K562 (cell line): ENCODE measurements around the gene HOXC5. TPM values are rescaled to one million over a fixed set of nuclear protein-coding genes. Genes with fewer than 3 reads are reported as not detected.

Experiments
- BMI1 ChIP-seq: fragments of 150-350 bp; IDR thresholded peaks from 2 replicates; pipeline ENCODE4 v1.6.1; 2014; ENCODE audit warnings: low read length
- BRD9 ChIP-seq: fragments of 450-650 bp; IDR thresholded peaks from 2 replicates; pipeline ENCODE4 v1.6.1; 2018; ENCODE audit warnings: low read depth; ENCODE audit not compliant: partially characterized antibody
- CHD2 ChIP-seq: IDR thresholded peaks from 2 replicates; pipeline ENCODE4 v1.6.1; 2011; ENCODE audit warnings: low read depth, low read length
- CUX1 ChIP-seq: fragments of 200-800 bp; sonication (Bioruptor generic); IDR thresholded peaks from 2 replicates; pipeline ENCODE4 v1.6.1; 2016; ENCODE audit warnings: missing genetic modification characterization, missing compliant biosample characterization
- DLX4 ChIP-seq: fragments of 250-450 bp; sonication (Bioruptor Pico); IDR thresholded peaks from 2 replicates; pipeline ENCODE4 v1.6.1; 2021; ENCODE audit warnings: mild to moderate bottlenecking
- FOS ChIP-seq: IDR thresholded peaks from 3 replicates; pipeline ENCODE4 v1.6.1; 2011; ENCODE audit not compliant: insufficient read length; ENCODE audit errors: extremely low read depth
- NFE2 ChIP-seq: IDR thresholded peaks from 2 replicates; pipeline ENCODE4 v1.6.1; 2014; ENCODE audit warnings: antibody characterized with exemption, low read depth
- NR2F6 ChIP-seq: fragments of 450-650 bp; formaldehyde crosslinking; IDR thresholded peaks from 2 replicates; pipeline ENCODE4 v1.4.0; 2020; ENCODE audit warnings: mild to moderate bottlenecking
- RCOR1 ChIP-seq, 2 experiments: IDR thresholded peaks; 2 replicates each; pipeline ENCODE4 v1.6.1; 2012; ENCODE audit warnings: low read depth in 2 of 2, low read length in 2 of 2, borderline replicate concordance in 1 of 2, improper control_type of control experiment in 1 of 2
- SAP30 ChIP-seq: fragments of 200-600 bp; sonication (generic); IDR thresholded peaks from 2 replicates; pipeline ENCODE4 v1.6.1; 2012; ENCODE audit warnings: borderline replicate concordance, low read depth, mild to moderate bottlenecking, moderate library complexity, low read length, control low read depth, inconsistent platforms; ENCODE audit not compliant: insufficient read depth, poor library complexity, severe bottlenecking
- UBTF ChIP-seq, 2 experiments: IDR thresholded peaks; 2 replicates each; pipeline ENCODE4 v1.6.1; 2012; ENCODE audit warnings: improper control_type of control experiment in 2 of 2, low read depth in 2 of 2, low read length in 2 of 2, borderline replicate concordance in 1 of 2
- YBX1 ChIP-seq: fragments of 450-650 bp; IDR thresholded peaks from 2 replicates; pipeline ENCODE4 v1.7.1; 2016; ENCODE audit warnings: mild to moderate bottlenecking
- ZBTB34 ChIP-seq: fragments of 250-450 bp; sonication (Bioruptor Pico); IDR thresholded peaks from 2 replicates; pipeline ENCODE4 v1.8.0; 2021; ENCODE audit warnings: mild to moderate bottlenecking, moderate library complexity
- ZBTB7A ChIP-seq: IDR thresholded peaks from 2 replicates; pipeline ENCODE4 v1.6.1; 2011; ENCODE audit warnings: low read depth, mild to moderate bottlenecking, low read length, moderate library complexity, borderline replicate concordance; ENCODE audit not compliant: control insufficient read depth
- ZKSCAN3 ChIP-seq: fragments of 250-450 bp; sonication (Bioruptor Pico); IDR thresholded peaks from 2 replicates; pipeline ENCODE4 v1.4.0; 2020
- ZNF639 ChIP-seq, 2 experiments: fragments of 200-800 bp in 1 of 2; sonication (Bioruptor generic) in 1 of 2; sonication (generic) in 1 of 2; formaldehyde crosslinking in 1 of 2; IDR thresholded peaks in 1 of 2; conservative IDR thresholded peaks in 1 of 2; 2 replicates each; pipeline versions ENCODE4 v1.5.0 to v1.6.1; 2016 to 2020; ENCODE audit warnings: missing compliant biosample characterization in 1 of 2, missing genetic modification characterization in 1 of 2, missing genetic modification reagents in 1 of 2
- ZNF77 ChIP-seq: fragments of 250-450 bp; sonication (Bioruptor Pico); IDR thresholded peaks from 2 replicates; pipeline ENCODE4 v1.5.0; 2020
- polyA plus RNA-seq, 8 experiments: library from polyadenylated mRNA; depleted of rRNA in 4 of 8; stranded (reverse) in 5 of 8; unstranded in 3 of 8; fragments of >200 nt; fragmentation: Nextera tagmentation in 2 of 8; fragmentation: Illumina TruSeq in 1 of 8; extraction: Ambion mirVana in 2 of 8; extraction: Trizol in 1 of 8; gene quantifications; 2 replicates each; pipeline versions ENCODE4 v1.2.1 to v1.2.3, GENCODE V29; 2011 to 2014; ENCODE audit warnings: inconsistent platforms in 1 of 8, missing spikeins in 1 of 8
- total RNA-seq, 7 experiments: library from RNA; depleted of rRNA in 6 of 7; stranded (reverse); fragments of >200 nt in 6 of 7; fragmentation: Illumina TruSeq in 2 of 7; extraction: Trizol in 2 of 7; gene quantifications; 2 replicates each; pipeline versions ENCODE4 v1.2.1 to v1.2.3, GENCODE V29; 2011 to 2021; ENCODE audit warnings: low replicate concordance in 1 of 7

HOXC5 gene
- total and polyA plus RNA-seq, 9 of the 15 experiments (the other 6 are each of a cell fraction or from before 2014, with no cell fraction given): 0.10 to 0.44 (median 0.18) TPM; not detected in 4

- TF ChIP-seq ZNF639 (CRISPR knock-in tag; conservative IDR thresholded peaks at IDR 0.05 in 1 of 2, IDR thresholded peaks at IDR 0.05 in 1 of 2) (no peak), DLX4 (no peak), NR2F6 (CRISPR knock-in tag) (no peak), CUX1 (CRISPR knock-in tag) (no peak), YBX1 (no peak), SAP30 (no peak), FOS (no peak), UBTF (IDR thresholded peaks at IDR 0.05; ENCODE audit: borderline replicate concordance in 1 of 2, low read depth in 2 of 2, low read length in 2 of 2) (no peak), NFE2 (no peak), ZKSCAN3 (CRISPR knock-in tag) (no peak), ZNF77 (CRISPR knock-in tag) (no peak), CHD2 (peak; percentile 59; the same call in 1 of the 2 replicates), BRD9 (no peak), ZBTB7A (peak; percentile 19; the same call in 1 of the 2 replicates), BMI1 (no peak), RCOR1 (IDR thresholded peaks at IDR 0.05; ENCODE audit: borderline replicate concordance in 1 of 2, low read depth in 2 of 2, low read length in 2 of 2) (0 out of 4 replicates have a peak, but pooled peaks of 1 of the 2 experiments have one; percentile 7), ZBTB34 (CRISPR knock-in tag) (no peak)
These were observed 33.2 kb upstream of the HOXC5 start (continued) for GRCh38 chr12:53999559-54000115.
